Islet precursor cell (in vitro differentiated cells): Measurements from ENCODE around the gene BCAT1.
"Not testable (repeated sequence)": the region's sequence is repeated elsewhere in the genome, so short reads cannot be mapped to it uniquely, and the experiment has no call there.

Experiments
- DNase-seq: peaks from one replicate; pipeline ENCODE4 v3.0.0-alpha.2; 2018

BCAT1 gene

DNA sequence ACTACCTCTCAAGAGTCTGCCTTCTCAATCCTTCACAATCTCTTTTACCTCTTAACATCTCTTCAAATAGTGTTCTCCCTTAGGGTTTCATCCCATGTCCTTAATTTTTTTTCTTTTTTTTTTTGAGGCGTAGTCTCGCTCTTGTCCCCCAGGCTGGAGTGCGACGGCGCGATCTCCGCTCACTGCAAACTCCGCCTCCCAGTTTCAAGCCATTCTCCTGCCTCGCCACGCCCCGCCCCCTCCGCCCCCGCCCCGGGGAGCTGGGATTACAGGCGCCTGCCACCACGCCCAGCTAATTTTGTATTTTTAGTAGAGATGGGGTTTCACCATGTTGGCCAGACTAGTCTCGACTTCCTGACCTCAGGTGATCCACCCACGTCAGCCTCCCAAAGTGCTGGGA lies 7.0 kb upstream of the BCAT1 start:
- no peak for DNase-seq

DNA sequence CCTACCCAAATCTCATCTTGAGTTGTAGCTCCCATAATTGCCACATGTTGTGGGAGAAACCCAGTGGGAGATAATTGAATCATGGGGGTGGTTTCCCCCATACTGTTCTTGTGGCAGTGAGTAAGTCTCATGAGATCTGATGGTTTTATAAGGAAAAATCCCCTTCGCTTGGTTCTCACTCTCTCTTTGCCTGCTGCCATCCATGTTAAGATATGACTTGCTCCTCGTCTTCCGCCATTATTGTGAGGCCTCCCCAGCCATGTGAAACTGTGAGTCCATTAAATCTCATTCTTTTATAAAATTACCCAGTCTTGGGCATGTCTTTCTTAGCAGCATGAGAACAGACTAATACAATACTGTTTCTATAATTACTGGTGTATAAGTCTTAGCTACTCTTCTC lies 6.5 kb upstream of the BCAT1 start:
- DNase-seq = no peak

DNA sequence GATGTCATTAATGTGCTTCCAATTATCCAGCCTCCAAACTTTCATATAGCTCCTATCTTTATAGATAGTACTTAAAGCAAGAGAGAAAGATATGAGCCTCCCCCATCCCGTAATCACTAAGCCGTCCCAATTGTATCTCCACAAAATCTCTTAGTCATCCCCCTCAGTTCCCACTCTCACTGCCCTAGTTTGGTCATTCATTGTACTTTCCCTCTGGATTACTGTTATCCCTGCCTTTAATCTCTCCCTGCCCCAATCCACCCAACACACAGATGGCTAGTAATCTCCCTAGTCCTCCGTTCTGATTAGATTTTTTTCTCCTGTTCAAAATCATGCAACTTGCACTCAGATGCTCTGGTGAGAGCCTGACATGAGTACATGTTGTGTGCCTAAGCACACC lies 5.4 kb upstream of the BCAT1 start:
- DNase-seq = no peak

DNA sequence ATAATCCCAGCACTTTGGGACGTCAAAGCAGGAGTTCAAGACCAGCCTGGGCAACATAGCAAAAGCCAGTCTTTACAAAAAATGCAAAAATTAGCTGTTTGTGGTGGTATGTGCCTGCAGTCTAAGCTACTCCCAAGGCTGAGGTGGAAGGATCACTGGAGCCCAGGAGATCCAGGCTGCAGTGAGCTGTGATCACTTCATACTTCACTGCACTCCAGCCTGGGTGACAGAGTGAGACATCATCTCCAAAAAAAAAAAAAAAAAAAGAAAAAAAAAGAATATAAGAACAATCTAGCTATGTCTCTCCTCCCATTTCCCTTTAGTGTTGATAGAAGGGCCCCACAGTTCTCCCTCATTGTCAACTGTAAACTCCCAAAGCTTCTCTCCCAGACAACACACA lies 3.5 kb upstream of the BCAT1 start:
- no peak for DNase-seq

DNA sequence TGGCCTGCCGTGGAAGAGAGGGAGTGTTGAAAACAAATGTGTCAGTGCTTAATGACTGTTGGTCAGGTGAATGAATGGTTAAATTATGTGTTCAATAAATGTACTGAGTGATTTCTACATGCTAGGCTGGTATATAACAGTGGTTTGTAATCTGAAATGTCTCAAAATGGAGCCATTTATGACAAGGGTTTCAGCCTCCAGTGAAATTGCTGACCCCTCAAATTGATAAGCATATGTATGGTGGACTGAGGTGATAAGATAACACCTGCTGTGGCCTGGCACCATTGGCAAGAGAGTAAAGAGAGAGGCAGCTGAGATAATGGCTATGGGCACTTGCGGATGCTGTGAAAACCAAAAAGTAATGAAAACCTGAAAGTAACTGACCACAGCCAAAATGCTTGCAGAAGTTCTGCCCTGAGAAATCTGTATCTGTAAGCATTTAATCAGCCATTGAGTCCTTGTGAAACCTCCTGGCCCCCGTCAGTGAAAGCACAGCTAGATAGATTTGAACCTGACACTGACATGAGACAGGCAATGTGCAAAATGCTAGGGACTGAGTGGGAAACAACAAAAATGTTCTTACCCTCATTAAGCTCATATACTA lies 1.4 kb upstream of the BCAT1 start:
- DNase-seq = no peak

DNA sequence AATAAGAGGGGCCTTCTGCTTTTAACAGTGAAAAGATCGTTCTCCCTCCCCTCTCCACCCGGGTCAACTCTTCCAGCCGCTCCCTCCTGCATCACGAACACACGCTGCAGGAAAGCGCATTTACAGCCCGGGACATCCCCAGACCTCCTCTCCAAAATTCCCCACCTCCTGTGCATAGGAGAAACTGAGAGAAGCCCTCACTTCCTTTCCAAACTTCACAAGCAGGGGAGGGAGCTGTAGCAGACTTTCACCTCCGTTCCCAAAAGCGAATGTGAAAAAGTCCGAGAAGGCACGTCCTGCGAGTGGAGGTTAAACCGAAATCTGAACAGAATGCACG lies 513 bp downstream of the BCAT1 start:
- DNase-seq = peak; percentile 75

DNA sequence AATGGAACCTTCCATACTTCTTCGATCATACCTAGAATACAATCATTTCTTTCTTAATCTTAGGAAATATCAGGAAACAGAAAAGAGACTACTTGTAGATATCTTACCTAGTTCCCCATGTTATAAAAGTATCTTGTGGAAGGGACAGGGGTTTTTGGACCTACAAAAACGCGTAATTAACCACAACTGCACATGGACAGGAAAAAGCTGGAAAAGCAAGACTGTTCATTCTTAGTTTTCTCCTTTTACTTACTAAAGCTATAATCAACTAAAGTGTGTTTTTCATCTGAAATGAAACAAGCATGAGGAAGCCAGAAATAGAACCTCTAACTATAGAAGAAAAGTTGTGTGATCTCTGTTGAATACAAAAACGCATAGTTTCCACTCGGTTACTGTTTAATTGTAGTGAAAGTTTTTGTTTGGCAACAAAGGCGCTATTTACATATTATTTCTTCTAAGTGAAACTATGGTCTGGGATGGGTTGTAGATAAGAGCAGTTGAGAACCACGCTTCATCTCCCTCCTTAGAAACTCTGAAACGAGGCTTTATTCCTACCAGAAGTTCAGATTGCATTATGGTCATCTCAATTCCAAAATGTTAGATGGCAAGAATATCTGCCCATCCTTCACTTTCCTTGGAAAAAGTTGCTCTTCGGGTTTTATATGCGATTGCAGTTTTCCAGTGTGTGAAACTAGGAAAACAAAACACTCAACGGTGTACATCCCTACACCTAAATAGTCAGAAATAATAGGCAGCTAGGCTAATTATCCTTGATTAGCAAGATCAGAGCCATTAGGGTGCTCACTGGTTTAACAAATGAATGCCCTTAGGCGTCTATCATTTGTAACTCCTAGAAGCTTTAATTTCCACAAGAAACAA lies 1.1 kb downstream of the BCAT1 start:
- DNase-seq = no peak

DNA sequence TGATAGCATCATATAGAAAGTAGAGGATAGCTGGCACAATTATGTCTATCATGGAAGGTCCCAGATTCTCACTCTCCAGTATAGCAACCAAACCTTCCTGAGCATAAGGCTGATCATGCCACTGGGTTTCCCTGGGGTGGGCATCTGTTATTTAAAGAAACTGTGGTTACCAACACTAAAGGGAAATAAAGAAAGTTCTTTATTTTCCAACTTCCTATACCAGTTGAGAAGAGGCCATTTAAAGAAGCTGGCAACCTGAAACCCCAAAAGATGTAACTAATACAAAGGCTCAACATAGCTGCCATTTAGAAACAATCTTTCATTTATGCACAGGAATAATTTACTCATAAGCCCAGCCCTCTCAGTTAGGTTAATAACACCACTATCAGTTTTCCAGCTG lies 3.1 kb downstream of the BCAT1 start:
- no peak for DNase-seq

DNA sequence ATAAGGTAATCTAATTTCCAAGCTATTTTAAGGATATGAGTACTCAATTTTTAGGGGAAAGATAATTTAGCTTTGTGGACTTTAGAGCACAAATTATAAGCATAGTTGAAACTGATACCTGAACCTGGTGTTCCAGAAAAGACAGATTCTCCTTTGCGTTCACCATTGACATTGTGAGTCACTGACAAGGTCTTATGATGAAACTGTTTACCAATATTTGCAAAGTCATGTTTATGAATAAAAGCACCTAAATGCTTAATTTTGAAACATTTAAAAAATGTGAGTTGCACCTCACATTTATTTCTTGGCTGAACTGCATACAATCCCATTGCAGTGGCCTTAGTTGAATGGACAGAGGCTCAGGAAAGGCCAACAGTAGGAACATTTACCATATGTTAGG lies 3.9 kb downstream of the BCAT1 start:
- no peak for DNase-seq

DNA sequence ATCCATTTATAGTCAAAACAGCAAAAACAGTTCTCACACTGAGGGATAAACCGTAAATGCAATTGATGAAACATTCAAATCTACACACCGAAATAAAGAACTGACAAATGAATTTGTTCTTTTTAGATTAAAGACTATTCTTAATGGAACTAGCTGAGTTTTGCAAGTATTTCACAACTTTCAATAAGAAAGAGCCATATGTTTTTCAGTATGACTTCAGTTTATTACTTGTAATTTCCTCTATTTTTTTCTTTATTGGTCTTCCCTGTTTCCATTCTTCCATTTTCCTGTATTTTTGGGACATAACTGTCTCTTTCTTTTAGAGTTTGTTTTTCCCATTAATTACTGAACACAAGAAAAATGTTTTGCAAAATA lies 4.3 kb downstream of the BCAT1 start:
- DNase-seq = no peak

DNA sequence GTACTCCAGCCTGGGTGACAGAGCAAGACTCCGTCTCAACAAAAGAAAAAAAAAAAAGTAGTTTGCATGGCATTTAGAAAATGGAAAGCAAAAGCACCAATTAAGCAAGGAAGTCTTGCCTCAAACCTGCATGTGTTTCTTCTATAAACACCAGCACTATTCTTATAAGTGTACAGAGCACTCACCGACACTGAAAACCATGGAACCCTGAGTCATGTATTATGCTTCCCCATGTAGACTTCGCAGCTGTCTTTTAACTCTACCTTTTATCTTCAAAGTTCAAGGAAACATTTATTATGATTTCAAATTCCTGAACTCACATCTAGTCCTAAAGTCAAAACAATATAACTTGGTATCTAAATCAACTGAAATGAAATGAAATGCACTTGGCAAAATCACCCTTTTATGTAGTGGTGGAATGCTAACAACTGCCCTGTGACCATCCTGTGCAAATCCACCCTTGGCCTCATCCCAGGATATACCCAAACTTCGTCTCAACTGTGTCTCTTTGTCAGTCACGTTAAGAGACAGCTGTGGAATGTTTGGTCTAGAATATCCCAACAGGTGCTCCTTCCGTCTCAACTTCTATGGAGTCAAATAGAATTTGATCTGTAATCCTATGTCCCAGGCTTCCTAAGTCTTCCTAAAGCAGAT lies 4.8 kb downstream of the BCAT1 start:
- DNase-seq = no peak

DNA sequence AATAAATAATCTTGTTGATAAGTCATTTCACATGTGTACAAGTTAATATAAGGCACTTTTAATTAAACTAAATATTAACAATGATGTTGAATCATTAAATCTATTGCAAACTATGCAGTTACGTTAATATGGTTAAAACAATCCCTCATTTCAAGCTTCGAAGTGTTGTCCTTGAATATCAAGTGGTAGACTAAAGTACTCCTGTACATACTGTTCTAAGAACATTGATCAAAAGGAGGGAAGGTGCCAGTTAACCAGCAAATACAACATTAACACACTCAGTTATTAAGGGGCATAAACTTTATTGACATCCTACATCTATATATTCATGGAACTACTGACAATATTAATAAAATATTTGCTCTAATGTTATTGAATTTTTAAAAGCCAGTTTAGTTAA lies 8.7 kb downstream of the BCAT1 start:
- DNase-seq = no peak

DNA sequence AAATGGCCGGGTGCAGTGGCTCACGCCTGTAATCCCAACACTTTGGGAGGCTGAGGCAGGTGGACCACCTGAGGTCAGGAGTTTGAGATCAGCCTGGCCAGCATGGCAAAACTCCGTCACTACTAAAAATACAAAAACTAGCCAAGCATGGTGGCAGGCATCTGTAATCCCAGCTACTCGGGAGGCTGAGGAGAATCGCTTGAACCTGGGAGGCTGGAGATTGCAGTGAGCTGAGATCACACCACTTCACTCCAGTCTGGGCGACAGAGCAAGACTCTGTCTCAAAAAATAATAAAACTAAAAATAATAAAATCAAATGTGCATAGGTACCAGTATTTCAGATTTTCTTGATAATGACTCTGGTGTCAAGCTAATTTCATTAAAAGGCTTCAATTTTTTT lies 9.3 kb downstream of the BCAT1 start:
- not testable (repeated sequence) for DNase-seq

DNA sequence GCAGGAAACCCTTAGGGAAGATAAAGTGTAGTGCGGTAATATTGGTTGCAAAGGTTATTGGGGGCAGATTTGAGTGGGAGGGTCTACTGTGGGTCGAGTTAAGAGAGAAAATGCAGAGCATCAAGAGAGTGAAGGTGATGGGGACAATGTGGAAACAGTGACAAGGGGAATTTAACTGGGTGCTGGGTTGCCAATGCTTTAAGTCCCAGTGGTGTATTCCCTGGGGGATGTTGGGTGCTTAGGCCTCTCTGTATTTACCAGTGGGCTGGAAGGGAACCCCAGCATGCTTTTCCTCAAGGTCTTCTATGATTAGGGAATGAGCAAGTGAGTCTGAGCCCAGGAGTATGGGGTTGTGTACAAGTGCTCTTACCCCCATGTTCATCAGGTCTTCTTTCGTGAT lies 10.6 kb downstream of the BCAT1 start:
- DNase-seq = no peak

DNA sequence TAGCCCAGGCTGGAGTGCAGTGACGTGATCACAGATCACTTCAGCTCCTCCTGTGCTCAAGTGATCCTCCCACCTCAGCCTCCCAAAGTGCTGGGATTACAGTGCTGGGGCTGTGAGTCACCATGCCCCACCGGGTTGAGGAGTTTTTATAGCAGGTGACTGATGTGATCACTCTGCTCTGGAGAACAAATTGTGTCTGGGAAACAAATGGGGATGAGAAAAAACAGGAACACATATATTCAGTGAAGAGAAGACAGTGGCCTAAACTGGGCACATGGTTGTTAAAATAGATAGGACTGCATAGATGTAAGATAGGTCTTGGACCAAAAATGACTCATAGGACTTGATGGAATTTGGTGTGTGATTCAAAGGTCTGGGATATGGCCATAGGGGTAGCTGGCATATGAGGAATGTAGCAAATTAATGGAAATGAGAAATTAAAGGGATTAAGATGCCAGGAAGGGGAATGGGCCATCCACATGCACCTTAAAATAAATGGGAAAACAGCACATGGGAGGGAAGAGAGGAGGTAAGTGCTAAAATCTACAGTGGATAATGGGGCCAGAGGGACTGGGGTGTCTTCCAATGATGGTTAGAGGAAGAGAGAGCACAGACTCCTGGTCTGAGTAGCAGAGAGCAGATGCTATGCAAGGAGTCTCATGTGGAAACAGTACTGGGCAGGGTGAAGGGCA lies 11.2 kb downstream of the BCAT1 start:
- DNase-seq = peak; percentile 85

DNA sequence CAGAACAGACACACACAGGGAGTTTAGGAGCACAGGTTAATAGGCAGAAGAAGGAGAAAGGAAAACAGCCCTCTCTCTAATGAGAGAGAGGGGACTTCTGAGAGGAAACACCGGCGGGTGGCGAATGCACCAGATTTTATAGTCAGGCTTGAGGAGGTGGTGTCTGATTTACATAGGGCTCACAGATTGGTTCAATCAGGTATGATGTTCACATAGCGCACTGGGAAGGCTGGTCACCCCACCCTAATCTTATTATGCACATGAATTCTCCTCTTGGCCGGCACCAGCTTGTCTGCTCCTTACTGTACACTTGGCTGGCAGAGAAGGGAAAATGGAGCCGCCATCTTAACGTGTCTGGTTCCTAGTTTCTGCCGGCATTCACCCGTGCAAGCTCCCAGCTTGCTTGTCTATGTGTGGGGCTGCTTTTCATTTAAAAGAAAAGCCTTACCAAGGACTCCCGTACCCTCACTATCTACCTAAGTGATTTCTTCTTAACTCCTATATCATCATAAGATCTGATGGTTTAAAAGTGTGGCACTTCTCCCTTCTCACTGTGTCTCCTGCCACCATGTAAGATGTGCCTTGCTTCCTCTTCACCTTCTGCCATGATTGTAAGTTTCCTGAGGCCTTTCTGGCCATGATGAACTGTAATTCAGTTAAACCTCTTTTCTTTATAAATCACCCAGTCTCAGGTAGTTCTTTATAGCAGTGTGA lies 15.1 kb downstream of the BCAT1 start:
- no peak for DNase-seq

DNA sequence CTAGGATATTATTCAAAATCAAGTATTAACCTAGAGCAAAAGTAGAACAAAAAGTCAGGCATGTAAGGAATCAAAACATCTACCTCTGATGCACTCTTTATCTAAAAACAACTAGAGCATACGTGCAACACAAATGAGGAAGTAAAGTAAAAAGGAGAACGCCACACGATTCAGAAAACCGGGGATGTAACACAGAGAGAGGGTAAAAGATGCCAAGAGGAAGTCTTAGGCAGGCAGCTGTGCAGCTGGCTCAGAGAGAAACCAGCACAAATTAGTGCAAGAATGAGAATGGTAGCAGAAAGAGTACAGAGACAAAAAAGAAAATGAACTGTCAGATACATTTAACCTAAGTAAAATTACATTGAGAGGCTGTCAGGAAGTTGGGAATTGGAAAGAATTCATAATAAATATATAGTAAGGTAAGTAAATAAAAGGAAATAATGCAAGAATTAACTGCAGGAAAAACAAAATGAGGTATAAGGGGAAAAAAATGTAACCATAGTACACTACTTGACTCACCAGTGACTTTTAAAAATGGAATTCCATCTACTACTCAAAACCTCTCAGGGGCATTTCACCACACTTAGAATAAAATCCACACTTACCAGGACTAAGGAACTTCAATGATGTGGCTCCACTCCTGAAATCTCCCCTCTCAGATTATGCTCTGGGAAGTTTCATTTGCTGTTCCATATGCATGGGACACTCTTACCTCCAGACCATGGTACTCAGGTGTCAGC lies 17.1 kb downstream of the BCAT1 start:
- DNase-seq = no peak

DNA sequence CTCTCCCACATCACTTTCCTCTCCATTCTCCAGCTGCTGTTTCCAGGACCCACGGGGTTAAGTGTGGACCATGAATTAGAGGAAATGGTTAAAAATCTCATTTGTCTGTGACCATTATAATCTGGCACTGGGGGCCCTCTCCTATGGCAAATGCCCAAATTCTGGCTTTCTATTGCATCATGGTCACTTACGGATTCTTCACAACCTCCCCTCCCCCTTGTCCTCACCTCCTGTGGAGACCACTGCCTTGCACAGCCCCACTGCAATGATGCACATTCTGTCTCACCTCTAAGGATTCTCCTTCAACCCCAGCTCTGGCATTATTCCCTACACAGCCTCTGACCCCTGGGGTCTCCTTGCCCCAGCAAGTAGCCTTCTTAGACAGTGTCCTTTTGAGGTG lies 18.9 kb downstream of the BCAT1 start:
- no peak for DNase-seq

DNA sequence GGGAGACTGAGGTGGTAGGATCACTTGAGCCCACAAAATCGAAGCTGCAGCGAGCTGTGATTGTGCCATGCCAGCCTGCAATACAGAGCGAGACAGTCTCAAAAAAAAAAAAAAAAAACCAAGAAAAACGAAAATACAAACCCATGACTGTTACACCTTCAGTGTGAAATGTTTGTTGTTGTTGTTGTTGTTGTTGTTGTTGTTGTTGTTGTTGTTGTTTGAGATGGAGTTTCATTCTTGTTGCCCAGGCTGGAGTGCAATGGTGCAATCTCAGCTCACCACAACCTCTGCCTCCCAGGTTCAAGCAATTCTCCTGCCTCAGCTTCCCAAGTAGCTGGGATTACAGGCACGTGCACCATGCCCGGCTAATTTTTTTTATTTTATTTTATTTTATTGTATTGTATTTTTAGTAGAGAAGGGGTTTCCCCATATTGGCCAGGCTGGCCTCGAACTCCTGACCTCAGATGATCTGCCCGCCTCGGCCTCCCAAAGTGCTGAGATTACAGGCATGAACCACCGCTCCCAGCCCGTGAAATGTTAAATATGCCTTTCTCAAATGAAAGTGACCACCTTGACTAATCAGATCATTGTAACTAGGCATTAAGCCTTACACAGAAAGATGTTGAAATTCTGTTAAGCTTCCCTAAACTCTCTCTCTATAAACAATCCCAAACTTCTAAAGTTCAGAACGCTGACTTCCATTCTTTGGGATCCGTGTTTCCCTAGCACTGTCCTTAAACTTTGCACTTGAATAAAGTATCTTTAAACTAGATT lies 20.2 kb downstream of the BCAT1 start:
- DNase-seq = not testable (repeated sequence)

DNA sequence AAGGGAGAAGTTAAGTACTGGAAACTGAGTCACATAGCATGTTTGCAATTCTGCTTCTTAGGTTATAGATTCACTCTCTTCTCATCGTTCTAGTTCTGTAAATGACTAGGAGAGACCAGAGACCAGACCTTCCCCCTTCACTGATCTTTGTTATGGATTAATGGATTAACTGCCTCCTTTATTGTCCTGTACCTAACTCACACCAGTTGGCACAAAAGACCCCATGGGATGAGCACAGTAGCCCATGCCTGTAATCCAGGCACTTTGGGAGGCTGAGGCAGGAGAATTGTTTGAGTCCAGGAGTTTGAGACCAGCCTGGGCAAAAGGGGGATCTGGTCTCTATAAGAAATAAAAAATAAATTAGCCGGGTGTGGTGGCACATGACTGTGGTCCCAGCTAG lies 20.8 kb downstream of the BCAT1 start:
- DNase-seq = no peak

DNA sequence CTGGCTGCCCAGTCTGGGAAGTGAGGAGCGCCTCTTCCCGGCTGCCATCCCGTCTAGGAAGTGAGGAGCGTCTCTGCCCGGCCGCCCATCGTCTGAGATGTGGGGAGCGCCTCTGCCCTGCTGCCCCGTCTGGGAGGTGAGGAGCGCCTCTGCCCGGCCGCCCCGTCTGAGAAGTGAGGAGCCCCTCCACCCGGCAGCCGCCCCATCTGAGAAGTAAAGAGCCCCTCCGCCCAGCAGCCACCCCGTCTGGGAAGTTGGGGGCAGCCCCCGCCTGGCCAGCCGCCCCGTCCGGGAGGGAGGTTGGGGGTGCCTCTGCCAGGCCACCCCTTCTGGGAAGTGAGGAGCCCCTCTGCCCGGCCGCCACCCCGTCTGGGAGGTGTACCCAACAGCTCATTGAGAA lies 22.8 kb downstream of the BCAT1 start:
- DNase-seq = not testable (repeated sequence)

DNA sequence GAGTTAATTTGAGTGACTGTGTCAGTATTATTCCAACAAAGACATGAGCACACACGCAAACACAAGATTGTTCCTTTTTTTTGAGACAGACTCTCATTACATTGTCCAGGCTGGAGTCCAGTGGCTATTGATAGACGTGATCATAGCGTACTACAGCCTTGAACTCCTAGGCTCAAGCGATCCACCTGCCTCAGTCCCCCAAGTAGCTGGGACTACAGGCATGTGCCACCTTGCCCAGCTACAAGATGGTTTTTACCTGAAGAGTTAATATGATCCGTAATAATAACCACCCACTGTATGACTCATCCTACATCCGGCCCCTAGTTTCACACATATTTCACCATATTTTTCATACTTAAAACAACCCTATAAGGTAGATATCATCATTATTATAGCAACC lies 26.8 kb downstream of the BCAT1 start:
- no peak for DNase-seq
